Thoracic aorta (tissue), 2 donors: ENCODE measurements around the gene KDR. TPM values are rescaled to one million over a fixed set of nuclear protein-coding genes. Genes with fewer than 3 reads are reported as not detected.

ENCODE experiments used
- ATAC-seq: fragments of 150-250 bp; one replicate; pipeline ENCODE4 v1.8.0; 2017; ENCODE audit warnings: low read depth; ENCODE audit not compliant: insufficient number of reproducible peaks, low FRiP score
- DNase-seq: peaks from one replicate; pipeline ENCODE4 v3.0.0-alpha.2; 2020; ENCODE audit warnings: low spot score
- H3K27ac ChIP-seq, 2 donors: fragments of 200-600 bp; sonication (generic); 1 replicate in 1 of 2; 2 replicates in 1 of 2; pipeline ENCODE4 v1.5.1; 2016; ENCODE audit warnings: mild to moderate bottlenecking in 2 of 2, moderate library complexity in 2 of 2
- H3K27me3 ChIP-seq: fragments of 200-600 bp; sonication (generic); replicated peaks from 2 replicates; pipeline ENCODE4 v1.6.0; 2016; ENCODE audit warnings: mild to moderate bottlenecking; ENCODE audit not compliant: insufficient read depth
- H3K36me3 ChIP-seq: fragments of 200-600 bp; sonication (generic); one replicate; pipeline ENCODE4 v1.5.1; 2016
- H3K4me1 ChIP-seq, 2 donors: fragments of 200-600 bp; sonication (generic); 1 replicate in 1 of 2; 2 replicates in 1 of 2; pipeline versions ENCODE4 v1.5.1 to v1.6.0; 2016; ENCODE audit warnings: low read depth in 2 of 2, mild to moderate bottlenecking in 1 of 2; ENCODE audit not compliant: control insufficient read depth in 1 of 2
- H3K4me3 ChIP-seq: fragments of 200-600 bp; sonication (generic); 2 replicates; pipeline ENCODE4 v1.5.1; 2016; ENCODE audit warnings: mild to moderate bottlenecking
- H3K9me3 ChIP-seq: fragments of 200-600 bp; sonication (generic); 2 replicates; pipeline ENCODE4 v1.5.1; 2016
- CTCF ChIP-seq: fragments of 200-600 bp; sonication (generic); IDR thresholded peaks from one replicate; pipeline ENCODE4 v1.5.1; 2019; ENCODE audit warnings: antibody characterized with exemption
- total RNA-seq, 2 donors: library from RNA; depleted of rRNA; stranded (reverse); fragments of >200 nt; gene quantifications; one replicate each; pipeline versions ENCODE4 v1.1.0 to v1.2.3, GENCODE V29; 2016

Gene KDR
- total RNA-seq, 2 donors from 2014 or later, result 10.0 to 27.1 TPM

DNA sequence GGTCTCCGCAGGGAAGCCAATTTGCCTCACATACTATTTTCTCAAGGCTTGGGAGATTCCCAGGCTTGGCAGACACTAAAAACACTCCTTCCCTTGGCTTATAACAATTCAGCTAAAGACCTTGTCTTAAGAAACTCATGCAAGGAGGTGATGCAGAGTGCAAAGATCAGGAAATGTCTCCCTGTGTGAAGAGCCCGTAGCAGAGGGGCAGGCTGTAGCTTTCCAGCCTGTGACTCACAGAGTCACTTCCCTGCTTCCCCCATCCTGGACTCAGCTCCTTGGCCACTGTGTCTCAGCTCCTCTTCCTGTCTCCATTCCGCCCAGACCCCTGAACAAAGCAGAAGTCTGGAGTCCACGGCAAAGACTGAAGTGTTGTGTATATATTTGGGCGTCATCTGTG lies 56.1 kb downstream of the KDR start:
- ATAC-seq, result no peak
- no peak overlapping the region for H3K4me3 ChIP-seq
- TF ChIP-seq CTCF, result no peak
- no peaks in the 10 kb centered on the region for H3K9me3 ChIP-seq
- no peaks in the 10 kb centered on the region for H3K4me1 ChIP-seq
- H3K27me3 ChIP-seq, result no peaks in the 10 kb centered on the region
- H3K27ac ChIP-seq, result no peak overlapping the region
- DNase-seq, result no peak
- no peaks in the 10 kb centered on the region for H3K36me3 ChIP-seq

GRCh38 chr4:55068522-55068921 lies 56.9 kb downstream of the KDR start:
- ATAC-seq (no peak), DNase-seq (no peak)
- no peak for TF ChIP-seq CTCF

GRCh38 chr4:55066018-55066417 lies 59.4 kb downstream of the KDR start:
- ATAC-seq, result no peak
- no peaks in the 10 kb centered on the region for H3K4me1 ChIP-seq
- H3K36me3 ChIP-seq, result no peaks in the 10 kb centered on the region
- DNase-seq, result no peak
- no peak overlapping the region for H3K4me3 ChIP-seq
- no peak overlapping the region for H3K27ac ChIP-seq
- no peaks in the 10 kb centered on the region for H3K27me3 ChIP-seq
- TF ChIP-seq CTCF, result no peak
- no peaks in the 10 kb centered on the region for H3K9me3 ChIP-seq

More at GRCh38 chr4:55068522-55068921, 56.9 kb downstream of the KDR start:
- Histone ChIP-seq H3K4me3 (no peak overlapping the region), H3K9me3 (no peaks in the 10 kb centered on the region), H3K4me1 (no peaks in the 10 kb centered on the region), H3K27me3 (no peaks in the 10 kb centered on the region), H3K36me3 (no peaks in the 10 kb centered on the region), H3K27ac (no peak overlapping the region)

GRCh38 chr4:55055529-55055928 lies 69.9 kb downstream of the KDR start:
- TF ChIP-seq CTCF, result no peak

GRCh38 chr4:55051532-55051931 lies 73.9 kb downstream of the KDR start:
- no peaks in the 10 kb centered on the region for H3K27me3 ChIP-seq
- no peak for DNase-seq
- no peak for TF ChIP-seq CTCF
- no peak overlapping the region for H3K27ac ChIP-seq
- peaks cover 9% of the 10 kb centered on the region for H3K9me3 ChIP-seq
- H3K4me3 ChIP-seq, result no peak overlapping the region
- H3K36me3 ChIP-seq, result no peaks in the 10 kb centered on the region
- no peak for ATAC-seq
- no peaks in the 10 kb centered on the region for H3K4me1 ChIP-seq

More at GRCh38 chr4:55055529-55055928, 69.9 kb downstream of the KDR start:
- Histone ChIP-seq H3K4me1 (no peaks in the 10 kb centered on the region), H3K4me3 (no peak overlapping the region), H3K36me3 (no peaks in the 10 kb centered on the region), H3K27me3 (no peaks in the 10 kb centered on the region), H3K9me3 (no peaks in the 10 kb centered on the region), H3K27ac (no peak overlapping the region)
- DNase-seq, result no peak
- no peak for ATAC-seq
